GM21447 (cell line): ENCODE measurements around the gene ODF2L.
"Not testable (repeated sequence)": the region's sequence is repeated elsewhere in the genome, so short reads cannot be mapped to it uniquely, and the experiment has no call there.

ENCODE experiments used
- ATAC-seq: cut with Tn5 transposase; IDR thresholded peaks from one replicate; pipeline ENCODE4 v1.9.1; 2021; ENCODE audit not compliant: unreplicated experiment

ODF2L gene

DNA sequence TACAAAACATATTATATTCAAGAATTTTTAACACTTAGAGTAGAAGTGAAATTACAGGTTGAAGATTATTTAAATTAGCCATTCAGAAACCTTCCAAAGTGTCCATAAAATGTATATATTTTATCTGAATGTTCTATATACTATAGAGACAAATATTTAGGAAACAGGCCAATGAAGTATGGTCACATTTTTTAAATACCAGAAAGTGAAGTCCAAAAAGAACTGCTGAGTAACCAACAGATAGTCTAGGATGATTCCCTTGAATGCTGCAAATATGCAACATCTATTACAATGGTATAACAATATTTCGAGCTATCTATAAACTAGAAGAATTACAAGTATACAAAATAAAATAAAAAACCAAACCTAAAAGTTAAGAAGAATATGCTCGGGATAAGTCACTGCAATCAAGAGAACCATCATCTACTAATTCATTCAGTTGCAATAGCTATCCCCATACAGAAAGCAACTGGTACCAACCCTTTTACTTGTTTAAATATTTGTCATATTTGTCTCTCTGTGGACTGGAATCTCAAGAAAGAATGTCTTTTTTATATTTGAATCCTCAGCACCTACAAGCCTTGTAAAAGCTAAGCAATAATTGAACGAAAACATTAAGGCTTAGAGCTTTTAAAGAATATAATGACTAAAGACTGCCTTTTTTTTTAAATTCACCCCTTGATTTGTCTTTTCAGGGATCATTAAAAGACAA, 8.1 kb downstream of the ODF2L start:
- ATAC-seq: no peak

GRCh38 chr1:86382878-86383277, 13.2 kb downstream of the ODF2L start:
- ATAC-seq: peak; percentile 57

GRCh38 chr1:86381223-86381622, 14.9 kb downstream of the ODF2L start:
- ATAC-seq: no peak

DNA sequence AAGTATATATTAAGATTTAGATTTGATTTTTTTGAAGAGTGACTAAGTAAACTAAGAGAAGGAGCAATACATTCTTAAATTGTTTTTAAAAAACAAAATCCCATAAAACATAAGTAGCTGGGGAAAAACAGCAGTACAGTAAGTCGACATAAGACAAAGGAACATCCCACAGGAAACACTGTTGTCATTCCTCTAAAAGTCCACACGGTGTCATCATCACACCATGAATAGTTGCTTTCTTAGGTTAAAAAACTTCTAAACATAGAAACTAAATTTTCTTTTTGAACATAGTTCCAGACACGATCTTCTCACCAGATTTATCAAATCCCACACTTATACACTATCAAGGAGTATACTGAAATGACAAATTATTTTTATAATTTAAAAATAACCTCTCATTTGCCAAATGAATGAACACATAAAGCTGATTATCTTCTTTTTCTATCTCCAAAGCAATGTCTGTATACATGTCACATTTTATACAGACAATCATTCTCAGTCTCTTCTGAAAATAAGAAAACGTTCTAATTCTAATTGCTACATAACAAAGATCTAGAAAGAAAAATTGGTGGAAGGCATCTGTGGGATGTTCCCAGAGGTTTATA, 15.8 kb downstream of the ODF2L start:
- peak; percentile 56 for ATAC-seq

- ATAC-seq: no peak
These were observed 17.3 kb downstream of the ODF2L start for GRCh38 chr1:86378813-86379212.

- ATAC-seq: no peak
These were observed 18.8 kb downstream of the ODF2L start for GRCh38 chr1:86377341-86377740.

GRCh38 chr1:86375688-86376087, 20.4 kb downstream of the ODF2L start:
- ATAC-seq: no peak

GRCh38 chr1:86370601-86371022, 25.5 kb downstream of the ODF2L start:
- ATAC-seq: no peak

- ATAC-seq: no peak
These were observed 30.2 kb downstream of the ODF2L start for GRCh38 chr1:86365896-86366295.

- no peak for ATAC-seq
These were observed 33.3 kb downstream of the ODF2L start for GRCh38 chr1:86362807-86363206.

- ATAC-seq: no peak
These were observed 38.3 kb downstream of the ODF2L start for GRCh38 chr1:86357796-86358195.

DNA sequence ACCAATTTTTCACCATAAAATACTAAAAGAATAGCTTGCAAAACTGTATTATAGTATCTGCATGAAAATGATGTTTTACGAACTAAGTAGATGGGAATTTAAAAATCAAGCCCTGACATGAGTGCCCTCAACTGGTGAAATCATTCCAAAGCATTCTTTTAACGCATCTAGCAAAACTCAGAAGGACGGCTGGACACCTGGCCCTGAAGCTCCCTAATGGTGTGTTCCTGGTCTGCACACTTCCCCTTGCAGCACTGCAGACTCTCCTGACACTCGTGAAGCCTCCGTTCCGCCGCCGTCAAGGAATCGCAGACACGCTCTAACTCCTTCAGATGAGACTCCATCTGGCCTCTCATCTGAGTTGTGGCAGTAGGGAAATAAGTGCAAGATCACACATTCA, 39.9 kb downstream of the ODF2L start:
- ATAC-seq: no peak

DNA sequence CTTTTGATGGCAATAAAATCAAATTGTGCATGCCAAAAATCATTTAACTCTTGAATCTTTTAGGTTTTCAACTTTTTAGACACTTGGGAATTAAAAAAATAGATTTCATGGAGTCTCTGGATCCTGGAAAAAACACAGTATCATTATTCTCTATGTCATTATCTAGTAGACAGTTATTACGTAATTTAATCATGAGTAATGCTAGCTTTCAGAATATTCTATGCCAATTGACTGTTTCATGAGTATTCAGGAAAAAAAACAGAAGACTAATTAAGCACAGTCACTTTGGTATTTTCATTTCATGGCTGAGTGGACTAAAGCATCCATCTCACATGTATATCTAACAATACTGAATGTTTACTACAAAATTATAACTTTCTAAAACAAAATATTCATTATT, 44.0 kb downstream of the ODF2L start:
- no peak for ATAC-seq

GRCh38 chr1:86350230-86350629, 45.9 kb downstream of the ODF2L start:
- ATAC-seq: not testable (repeated sequence)

GRCh38 chr1:86346388-86346787, 49.7 kb downstream of the ODF2L start:
- ATAC-seq: no peak

DNA sequence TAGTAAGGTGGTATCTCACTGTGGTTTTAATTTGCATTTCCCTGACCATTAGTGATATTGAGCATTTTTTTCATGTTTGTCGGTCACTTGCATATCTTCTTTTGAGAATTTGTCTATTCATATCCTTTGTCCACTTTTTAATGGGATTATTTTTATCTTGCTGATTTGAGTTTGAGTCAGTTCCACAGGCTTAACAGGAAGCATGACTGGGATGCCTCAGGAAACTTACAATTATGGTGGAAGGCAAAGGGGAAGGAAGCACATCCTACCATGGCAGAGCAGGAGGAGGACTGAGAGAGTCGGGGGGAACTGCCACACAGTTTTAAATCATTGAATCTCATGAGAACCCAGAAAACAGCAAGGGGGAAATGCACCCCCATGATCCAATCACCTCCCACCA, 51.1 kb downstream of the ODF2L start:
- ATAC-seq: no peak

DNA sequence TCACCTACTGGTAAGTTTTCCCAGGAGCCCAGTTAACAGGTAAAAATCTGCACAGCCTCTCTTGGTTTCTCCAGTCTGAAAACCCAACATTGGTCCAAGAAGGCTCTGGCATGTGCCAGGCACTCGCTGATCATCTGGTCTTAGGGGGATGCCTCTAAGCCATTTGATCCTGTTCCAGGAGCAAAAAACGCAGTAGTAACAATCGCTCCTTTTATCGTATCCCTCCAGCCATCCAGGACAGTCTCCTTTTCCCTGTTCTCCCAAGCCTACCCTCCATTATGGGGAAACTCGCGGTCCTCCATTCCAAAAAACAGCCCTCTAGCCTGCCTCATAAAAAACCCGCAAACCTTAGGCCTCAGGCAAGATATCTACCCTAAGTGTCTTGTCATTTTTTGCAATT, 56.2 kb downstream of the ODF2L start:
- ATAC-seq: no peak

- no peak for ATAC-seq
These were observed 56.9 kb downstream of the ODF2L start for GRCh38 chr1:86339014-86339812.

DNA sequence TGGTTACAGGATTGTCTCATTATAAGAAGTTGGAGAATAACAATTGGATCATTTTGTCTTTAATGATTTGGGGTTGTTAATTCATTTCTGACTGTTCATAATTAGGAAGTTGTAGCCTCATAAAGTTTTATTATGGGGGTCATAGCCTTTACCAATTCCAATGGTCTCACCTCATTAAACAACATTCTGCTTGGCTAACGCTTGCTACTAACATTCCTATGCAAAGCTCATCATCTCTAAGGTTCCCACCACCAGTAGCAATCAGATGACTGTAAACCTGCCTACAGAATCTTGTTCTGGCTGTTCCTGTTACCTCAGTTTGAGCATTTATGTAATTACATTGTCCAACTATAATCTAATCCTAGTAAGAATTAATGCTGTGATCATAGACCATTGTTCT, 60.2 kb downstream of the ODF2L start:
- no peak for ATAC-seq

DNA sequence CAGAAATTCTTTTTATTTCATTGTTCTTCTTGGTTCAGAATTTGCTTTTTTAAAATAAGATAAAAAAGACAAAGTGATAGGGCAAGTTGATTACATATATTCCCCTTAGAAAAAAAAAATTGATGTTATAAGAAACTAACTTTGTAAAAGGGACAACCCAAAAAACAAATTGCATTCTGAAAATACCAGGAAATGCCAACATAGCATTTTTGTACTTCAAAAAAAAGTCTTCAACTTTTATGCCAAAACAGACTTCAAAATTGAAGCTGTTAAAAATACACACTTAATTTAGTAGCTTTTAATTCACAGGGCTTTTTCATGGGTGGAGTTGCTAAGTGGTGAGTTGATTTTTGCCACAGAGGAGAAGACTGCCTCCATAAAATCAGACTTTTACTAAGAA, 70.9 kb downstream of the ODF2L start:
- ATAC-seq: no peak

DNA sequence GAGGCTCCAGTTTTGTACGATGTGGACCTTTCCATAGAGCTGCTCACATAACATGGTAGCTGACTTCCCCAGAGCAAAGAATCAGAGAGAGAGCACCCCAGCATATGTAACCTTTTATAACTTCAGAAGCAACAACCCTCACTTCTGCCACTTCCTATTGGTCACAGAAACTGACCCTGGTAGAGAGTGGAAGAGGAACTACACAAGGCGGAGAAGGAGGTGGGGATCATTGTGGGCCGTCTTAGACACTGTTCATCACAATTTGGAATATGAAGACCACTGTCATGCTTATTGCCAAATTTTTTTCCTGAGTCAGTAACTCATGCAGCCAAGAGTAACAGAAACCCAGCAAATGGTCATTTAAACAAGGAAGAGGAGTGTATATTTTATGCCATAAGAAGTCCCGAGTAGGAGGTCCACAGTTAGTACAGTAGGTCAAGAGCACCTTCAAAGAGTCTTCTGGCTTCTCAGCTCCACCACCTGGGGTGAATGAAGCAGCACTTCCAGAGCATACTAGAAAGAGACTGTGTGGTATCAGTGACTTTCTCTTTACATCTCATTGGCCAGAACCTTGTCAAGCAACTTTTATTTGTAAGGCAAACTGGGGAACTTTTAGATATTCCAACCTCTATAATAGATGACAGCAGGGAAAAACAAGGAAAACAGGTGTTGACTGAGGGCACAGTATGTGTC, 71.8 kb downstream of the ODF2L start:
- ATAC-seq: no peak
